A673 (cell line): Measurements from ENCODE around the gene ADAMTS1.

Experiments
- CTCF ChIP-seq: fragments of 300-800, 200-600 bp; sonication (generic); conservative IDR thresholded peaks from 2 replicates; pipeline ENCODE4 v1.5.1; 2017; ENCODE audit warnings: low read depth, mild to moderate bottlenecking, antibody characterized with exemption, low read length, moderate library complexity, mixed read lengths
- EZH2 ChIP-seq: fragments of 200-600 bp; sonication (generic); IDR thresholded peaks from 2 replicates; pipeline ENCODE4 v1.6.1; 2017; ENCODE audit warnings: borderline replicate concordance, low read depth, mild to moderate bottlenecking, mixed read lengths, antibody characterized with exemption, low read length; ENCODE audit not compliant: poor library complexity, severe bottlenecking

- TF ChIP-seq CTCF (no peak), EZH2 (no peak)
These were observed 38.4 kb downstream of the ADAMTS1 start for GRCh38 chr21:26806801-26807295.
